ENCODE results near the gene RNF222. TPM values are rescaled to one million over a fixed set of nuclear protein-coding genes. Genes with fewer than 3 reads are reported as not detected.

The RNF222 gene
- total and polyA plus RNA-seq, 7 donors: 0.03 TPM; not detected in 6

- Histone ChIP-seq H3K4me3 (no peak overlapping the region), H3K27me3 (no peaks in the 10 kb centered on the region), H3K4me1 (peaks cover 0 to 41% (median 32%) of the 10 kb centered on the region in 4 donors), H3K9me3 (no peaks in the 10 kb centered on the region), H3K36me3 (peaks cover 8 to 22% (median 15%) of the 10 kb centered on the region in 4 donors), H3K27ac (peak overlapping the region in 1 of 4 donors; percentile 93)
- intact Hi-C loops (cut with DNase I): loop anchor here (5.0 kb wide), 2 partner anchors 138 to 857 kb away; partner anchors contain the start of genes CTC1 and PFAS
- 81 to 85% methylated on average over 12 of the region's 12 CpGs for WGBS, 2 donors
- TF ChIP-seq CTCF (IDR thresholded peaks at IDR 0.05) (no peak), POLR2A (IDR thresholded peaks at IDR 0.05) (no peak), EP300 (IDR thresholded peaks at IDR 0.05) (no peak), POLR2AphosphoS5 (IDR thresholded peaks at IDR 0.05) (no peak)
- no peak for DNase-seq
Measured at GRCh38 chr17:8384801-8385378, 12.7 kb downstream of the RNF222 start.

GRCh38 chr17:8383143-8383822 lies 14.3 kb downstream of the RNF222 start, which contains the start of gene RPL26:
Gene RPL26 (minus strand): TSS chr17:8383193. CDS start chr17:8382310, 883 bp downstream.
- H3K27me3 ChIP-seq: no peaks in the 10 kb centered on the region
- DNase-seq: peak; percentile 99
- H3K4me1 ChIP-seq: peaks cover 0 to 46% (median 34%) of the 10 kb centered on the region in 4 donors
- WGBS, 2 donors: 0 to 1% methylated on average over 55 of the region's 55 CpGs
- intact Hi-C loops (cut with DNase I): loop anchor here (1.0 to 5.0 kb wide), 3 partner anchors 52 to 859 kb away; partner anchors contain the start of genes CTC1, NDEL1 and PFAS
- H3K4me3 ChIP-seq: peak within 1 kb of the TSS; percentile 64 to 84 (median 72)
- TF ChIP-seq POLR2A (IDR thresholded peaks at IDR 0.05): no peak
- peak; percentile 97 to 100 (median 98) for TF ChIP-seq CTCF (IDR thresholded peaks at IDR 0.05)
- TF ChIP-seq EP300 (IDR thresholded peaks at IDR 0.05): no peak
- peak; percentile 89 to 97 (median 94) for TF ChIP-seq POLR2AphosphoS5 (IDR thresholded peaks at IDR 0.05)
- H3K36me3 ChIP-seq: peaks cover 8 to 38% (median 30%) of the 10 kb centered on the region in 4 donors
- H3K9me3 ChIP-seq: no peaks in the 10 kb centered on the region
- H3K27ac ChIP-seq: peak within 1 kb of the TSS; percentile 87 to 94 (median 92)

- H3K9me3 ChIP-seq: no peaks in the 10 kb centered on the region
- TF ChIP-seq POLR2A (IDR thresholded peaks at IDR 0.05) (peak; percentile 74 to 84), EP300 (IDR thresholded peaks at IDR 0.05) (no peak)
- H3K4me3 ChIP-seq: peak overlapping the region; percentile 64 to 84 (median 72)
- peaks cover 8 to 42% (median 35%) of the 10 kb centered on the region in 4 donors for H3K36me3 ChIP-seq
- WGBS, 2 donors: 0 to 2% methylated on average over 15 of the region's 15 CpGs
- intact Hi-C loops (cut with DNase I): loop anchor here (1.0 to 5.0 kb wide), 3 partner anchors 52 to 859 kb away; partner anchors contain the start of genes CTC1, NDEL1 and PFAS
- H3K27ac ChIP-seq: peak overlapping the region; percentile 87 to 94 (median 92)
- H3K4me1 ChIP-seq: peaks cover 0 to 46% (median 34%) of the 10 kb centered on the region in 4 donors
- H3K27me3 ChIP-seq: no peaks in the 10 kb centered on the region
- DNase-seq: no peak
Measured at GRCh38 chr17:8382880-8383142, 14.8 kb downstream of the RNF222 start.

- DNase-seq: no peak
- intact Hi-C loops (cut with DNase I): loop anchor here (5.0 kb wide), 2 partner anchors 135 to 860 kb away; partner anchors contain the start of genes CTC1 and PFAS
- Histone ChIP-seq H3K27ac (peak overlapping the region; percentile 87 to 94 (median 92)), H3K27me3 (no peaks in the 10 kb centered on the region), H3K9me3 (no peaks in the 10 kb centered on the region), H3K36me3 (peaks cover 8 to 48% (median 37%) of the 10 kb centered on the region in 4 donors), H3K4me3 (peak overlapping the region; percentile 64 to 84 (median 72)), H3K4me1 (peaks cover 0 to 46% (median 34%) of the 10 kb centered on the region in 4 donors)
- TF ChIP-seq CTCF (IDR thresholded peaks at IDR 0.05): no peak
- no peak for TF ChIP-seq POLR2A (IDR thresholded peaks at IDR 0.05)
- TF ChIP-seq POLR2AphosphoS5 (IDR thresholded peaks at IDR 0.05): no peak
- TF ChIP-seq EP300 (IDR thresholded peaks at IDR 0.05): no peak
- 7 to 16% methylated on average over 27 of the region's 27 CpGs for WGBS, 2 donors
Measured at GRCh38 chr17:8382052-8382879, 15.4 kb downstream of the RNF222 start.
